Neural progenitor cell (in vitro differentiated cells): ENCODE data around the gene RAD51B.

ENCODE experiments used
- CTCF ChIP-seq: fragments of 200-600 bp; sonication (generic); IDR thresholded peaks from 2 replicates; pipeline ENCODE4 v1.5.1; 2017; ENCODE audit warnings: antibody characterized with exemption, mild to moderate bottlenecking
- EZH2 ChIP-seq: fragments of 200-600 bp; sonication (generic); IDR thresholded peaks from 2 replicates; pipeline ENCODE4 v1.6.1; 2017; ENCODE audit warnings: antibody characterized with exemption, mild to moderate bottlenecking, moderate library complexity
- EZH2phosphoT487 ChIP-seq: fragments of 200-600 bp; sonication (generic); IDR thresholded peaks from 2 replicates; pipeline ENCODE4 v1.6.1; 2017; ENCODE audit warnings: antibody characterized with exemption

- TF ChIP-seq CTCF (no peak), EZH2 (no peak), EZH2phosphoT487 (no peak)
These were observed 842.8 kb downstream of the RAD51B start for GRCh38 chr14:68662392-68662791.
